GM19372 (cell line): Measurements from ENCODE around the gene WWOX.

Experiments used
- ATAC-seq: cut with Tn5 transposase; IDR thresholded peaks from one replicate; pipeline ENCODE4 v1.9.1; 2021; ENCODE audit warnings: mild to moderate bottlenecking, low read depth, moderate library complexity; ENCODE audit not compliant: unreplicated experiment

Gene WWOX

DNA sequence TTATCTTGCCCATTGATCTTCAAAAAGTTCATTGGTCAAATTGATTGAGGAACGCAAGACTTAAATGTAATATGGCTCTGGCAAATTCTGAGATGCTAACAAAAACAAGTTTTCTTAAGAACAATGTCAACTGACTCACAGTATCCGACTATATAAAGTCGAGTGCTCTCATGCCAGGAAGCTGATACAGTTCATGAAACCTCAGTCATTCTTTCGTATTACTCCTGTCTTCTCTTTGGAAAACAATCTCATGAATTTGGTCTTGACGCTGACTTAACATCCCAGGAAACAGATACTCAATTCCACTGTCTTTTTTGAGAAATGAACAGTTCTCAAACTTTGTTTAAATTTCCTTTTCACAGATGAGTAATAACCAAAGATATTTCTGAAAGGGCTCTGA is 796.2 kb downstream of the WWOX start:
- no peak for ATAC-seq

DNA sequence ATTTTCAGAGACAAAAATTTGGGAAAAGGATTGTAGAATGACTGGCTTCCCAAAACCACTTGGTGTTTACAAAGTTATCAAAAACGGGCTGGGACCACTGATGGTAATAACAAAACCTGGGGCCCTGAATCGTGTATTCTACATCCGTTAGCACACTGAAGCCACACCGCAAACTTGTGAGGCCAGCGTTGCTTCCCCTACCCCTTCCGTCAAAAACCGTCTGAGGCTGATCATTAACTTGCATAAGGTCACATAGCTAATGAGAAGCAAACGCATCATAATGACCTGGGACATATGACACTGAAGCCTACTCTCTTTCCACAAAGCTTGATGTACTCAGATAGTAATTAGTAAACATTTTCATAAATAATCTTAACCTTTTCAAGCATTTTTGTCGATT is 796.8 kb downstream of the WWOX start:
- ATAC-seq, result no peak

- no peak for ATAC-seq
Measured at GRCh38 chr16:78897299-78897698, 797.8 kb downstream of the WWOX start.

DNA sequence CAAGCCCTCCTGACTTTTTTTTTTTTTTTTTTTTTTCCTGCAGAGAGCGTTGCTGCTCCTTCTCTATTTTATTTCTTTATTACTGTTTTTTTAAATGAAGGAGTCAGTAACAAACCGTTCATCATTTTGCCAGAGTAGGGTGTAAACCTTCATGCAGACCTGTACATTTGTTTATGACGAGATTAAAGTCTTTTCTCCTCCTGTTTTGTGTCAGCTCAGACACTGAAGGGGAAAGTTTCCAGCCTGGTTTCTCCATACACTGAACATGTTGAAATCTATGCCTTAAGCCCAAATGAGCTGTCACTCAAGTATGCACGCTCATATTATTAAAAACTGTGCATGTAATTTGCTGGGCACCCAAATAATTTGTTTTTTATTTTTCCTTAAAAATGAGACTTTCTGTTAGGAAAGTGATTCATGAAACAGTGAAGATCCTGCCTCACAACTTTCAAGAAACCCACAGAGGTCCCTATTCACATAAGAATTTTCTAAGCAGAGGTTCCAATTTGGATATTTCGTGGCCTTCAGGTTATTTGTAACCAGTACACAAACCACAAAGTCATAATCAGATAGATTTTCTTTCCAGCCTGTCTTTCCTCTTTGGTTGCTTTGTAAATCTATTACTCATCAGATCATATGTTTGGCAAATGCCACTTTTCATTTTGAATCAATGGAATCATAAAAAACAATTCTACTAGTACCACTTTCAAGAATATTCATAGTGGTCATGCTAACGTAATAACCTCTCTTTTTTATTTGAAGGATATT is 800.8 kb downstream of the WWOX start:
- no peak for ATAC-seq

- no peak for ATAC-seq
Measured at GRCh38 chr16:78900966-78901365, 801.5 kb downstream of the WWOX start.

GRCh38 chr16:78902321-78902720 is 802.9 kb downstream of the WWOX start:
- no peak for ATAC-seq

- ATAC-seq, result no peak
Measured at GRCh38 chr16:78903237-78903636, 803.8 kb downstream of the WWOX start.

- ATAC-seq, result no peak
Measured at GRCh38 chr16:78903843-78904242, 804.4 kb downstream of the WWOX start.

GRCh38 chr16:78906135-78906534 is 806.7 kb downstream of the WWOX start:
- no peak for ATAC-seq

DNA sequence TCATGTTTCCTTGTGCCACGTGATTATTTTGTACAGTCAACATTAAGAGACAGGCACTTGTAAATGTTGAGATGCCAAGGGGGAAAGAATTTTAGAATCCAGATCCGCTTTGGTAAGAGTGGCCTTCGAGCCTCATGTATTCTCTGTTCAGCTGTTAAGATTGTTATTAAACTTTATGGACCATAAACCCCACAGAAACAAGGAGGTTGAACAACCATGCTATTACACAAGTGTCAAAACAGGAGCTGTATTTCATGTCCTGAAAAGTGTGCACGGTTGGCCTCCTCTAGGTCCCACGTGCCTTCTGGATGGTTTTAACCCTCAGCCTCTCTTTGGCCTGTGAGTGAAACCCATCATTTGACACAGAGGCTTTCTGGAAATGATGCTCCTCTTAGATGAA is 809.8 kb downstream of the WWOX start:
- no peak for ATAC-seq

DNA sequence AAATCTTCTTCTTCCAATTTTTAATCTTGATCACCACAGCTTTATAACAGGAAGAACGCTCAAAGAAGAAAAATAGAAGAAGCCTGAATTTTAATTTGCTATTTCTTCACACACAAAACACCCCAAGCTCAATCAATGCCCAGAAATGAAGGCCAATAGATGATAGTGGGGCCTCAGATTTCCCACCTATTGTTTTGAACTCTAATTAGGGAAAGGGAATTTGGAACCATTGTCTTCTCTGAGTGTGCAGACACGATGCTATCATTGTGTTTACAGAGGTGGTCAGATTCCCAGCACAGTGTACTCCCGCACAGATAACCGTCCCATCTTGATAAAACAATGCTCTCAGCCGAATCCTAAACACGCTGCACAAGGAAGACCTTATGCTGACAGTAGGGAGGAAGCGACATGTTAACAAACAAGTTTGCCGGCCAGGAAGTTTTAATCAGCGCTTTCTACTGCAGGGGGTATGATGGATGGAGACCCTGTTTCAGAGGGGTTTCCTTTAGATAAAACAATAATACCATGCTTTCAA is 816.4 kb downstream of the WWOX start:
- ATAC-seq, result no peak

GRCh38 chr16:78916928-78917545 is 817.6 kb downstream of the WWOX start:
- ATAC-seq, result no peak

DNA sequence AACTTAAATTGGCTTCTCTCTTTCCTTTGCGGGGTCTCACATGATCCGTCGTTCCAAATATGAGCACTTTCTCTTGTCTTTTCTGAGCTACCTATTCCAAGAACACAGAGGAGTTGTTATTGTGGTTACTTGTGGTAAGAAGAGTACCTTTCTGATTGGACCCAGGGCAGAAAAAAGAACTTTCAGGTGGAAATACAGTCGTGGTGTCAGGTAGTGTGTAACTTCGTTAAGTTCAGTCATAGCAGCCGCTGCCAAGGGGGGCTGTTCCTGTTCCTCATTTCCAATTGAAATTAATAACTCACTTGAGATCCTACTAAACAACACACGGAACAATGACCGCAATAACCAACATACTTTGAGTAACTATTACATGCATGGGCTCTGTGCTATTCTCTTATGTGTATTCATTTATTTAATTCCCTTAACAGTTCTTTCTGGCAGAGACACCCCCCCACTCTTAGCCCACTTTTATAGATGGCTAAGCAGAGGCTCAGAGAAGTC is 819.4 kb downstream of the WWOX start:
- ATAC-seq, result no peak

DNA sequence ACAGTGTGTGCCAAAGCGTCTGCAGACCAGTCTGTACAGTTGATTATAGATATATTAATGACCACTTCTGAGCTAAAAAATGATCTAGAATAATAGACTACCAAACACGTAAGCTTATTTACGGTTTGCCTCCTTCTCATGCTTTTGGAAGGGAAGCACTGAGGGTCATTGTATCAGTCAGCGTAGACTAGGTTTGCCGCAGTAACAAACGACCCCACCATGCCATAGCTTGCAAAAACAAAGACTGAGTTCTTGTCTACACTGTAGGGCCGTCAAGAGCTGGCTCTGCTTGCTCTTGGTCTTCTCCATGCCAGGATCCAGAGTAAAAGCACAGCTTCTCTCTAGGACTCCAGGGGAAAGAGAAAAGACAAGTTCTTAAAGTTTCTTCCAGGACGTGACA is 820.4 kb downstream of the WWOX start:
- ATAC-seq, result no peak

GRCh38 chr16:78920621-78921020 is 821.2 kb downstream of the WWOX start:
- ATAC-seq, result no peak

GRCh38 chr16:78925083-78925767 is 825.8 kb downstream of the WWOX start:
- no peak for ATAC-seq

- no peak for ATAC-seq
Measured at GRCh38 chr16:78926723-78927210, 827.3 kb downstream of the WWOX start.

DNA sequence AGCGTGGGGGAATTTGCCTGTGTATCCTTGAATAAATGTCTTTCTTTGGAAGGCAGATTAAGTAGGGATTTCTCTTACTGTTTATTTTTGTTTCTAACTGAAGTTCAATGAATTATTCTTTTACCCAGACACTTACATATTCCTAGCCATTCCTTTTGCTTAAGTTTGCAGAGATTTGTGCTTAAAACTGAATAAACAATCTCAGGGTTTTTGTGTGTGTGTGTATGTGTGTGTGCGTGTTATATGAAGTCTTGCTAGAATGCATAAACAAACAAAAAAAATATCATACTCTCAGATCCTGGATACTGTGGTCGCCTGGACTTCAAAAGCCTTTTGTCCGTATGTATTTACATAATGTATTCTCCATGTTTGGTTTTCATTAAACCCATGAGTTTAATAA is 828.3 kb downstream of the WWOX start:
- no peak for ATAC-seq

DNA sequence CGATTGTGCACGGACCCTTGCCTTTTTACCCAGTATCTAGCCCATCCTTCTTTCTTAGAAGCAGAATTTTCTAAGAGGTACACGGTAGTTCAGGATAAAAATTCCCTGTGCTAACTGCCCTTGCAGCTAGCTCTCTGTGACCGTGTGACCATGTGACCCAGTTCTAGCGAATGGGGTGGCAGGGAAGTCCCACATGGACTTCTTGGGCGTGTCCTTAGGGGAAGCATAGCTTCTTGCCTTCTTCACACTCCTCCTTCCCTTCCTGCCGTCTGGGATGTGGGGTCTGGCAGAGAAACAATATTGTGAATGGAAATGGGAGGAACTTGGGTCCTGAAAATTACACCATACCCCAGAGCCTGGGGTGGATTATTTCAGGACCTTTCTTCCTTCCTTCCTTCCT is 830.4 kb downstream of the WWOX start:
- no peak for ATAC-seq

- ATAC-seq, result no peak
Measured at GRCh38 chr16:78930561-78930960, 831.1 kb downstream of the WWOX start.

DNA sequence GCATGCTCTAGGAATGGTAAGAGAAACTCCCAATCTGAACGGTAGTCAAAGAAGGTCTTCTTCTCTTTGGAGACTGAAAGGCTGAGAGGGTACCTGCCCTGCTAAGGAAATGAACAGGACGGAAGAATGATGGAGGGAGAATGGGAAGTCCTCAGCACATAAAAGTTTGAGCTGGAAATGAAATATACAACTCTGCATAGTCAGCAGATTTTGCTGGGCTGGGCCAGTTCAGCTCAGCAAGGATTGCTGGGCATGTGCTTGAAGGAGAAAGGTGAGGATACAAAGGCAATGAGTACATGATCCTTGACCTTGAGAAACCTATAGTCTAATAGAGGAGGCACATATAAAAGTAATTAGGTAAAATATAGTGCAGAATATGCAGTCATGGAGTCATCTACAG is 831.8 kb downstream of the WWOX start:
- no peak for ATAC-seq
